PC-3 (cell line): ENCODE data around the gene SLC17A5. TPM values are rescaled to one million over a fixed set of nuclear protein-coding genes. Genes with fewer than 3 reads are reported as not detected.

Source experiments
- ATAC-seq: fragments of 200-7000 bp; cut with Tn5 transposase; 2 replicates; pipeline ENCODE4 v1.9.1; 2020; ENCODE audit warnings: mild to moderate bottlenecking, moderate library complexity
- BruUV-seq: library from RNA; stranded (reverse); fragments of 400-500 nt; replicated peaks from 2 replicates; lab custom pipeline; 2021; lab: Mats Ljungman, UMichigan
- CTCF ChIA-PET: fragments of 300-600 bp; sonication (Branson Sonifier 250); formaldehyde crosslinking; loops from one replicate; lab custom pipeline; 2022; ENCODE audit warnings: antibody characterized with exemption; lab: Charles Lee
- POLR2A ChIA-PET: fragments of 300-600 bp; sonication (Branson Sonifier 250); formaldehyde crosslinking; loops from one replicate; lab custom pipeline; 2022; ENCODE audit warnings: antibody characterized with exemption; ENCODE audit not compliant: unreplicated experiment; lab: Charles Lee
- DNase-seq: peaks from one replicate; pipeline ENCODE4 v3.0.0-alpha.2; 2015
- H2AFZ ChIP-seq: fragments of 300-600 bp; sonication (generic); 2 replicates; pipeline ENCODE4 v1.6.0; 2016; ENCODE audit warnings: antibody characterized with exemption, low read length
- H3F3A ChIP-seq: fragments of 300-600 bp; sonication (generic); one replicate; pipeline ENCODE4 v1.6.0; 2017; ENCODE audit warnings: antibody characterized with exemption, low read length, control low read depth, mild to moderate bottlenecking; ENCODE audit not compliant: unreplicated experiment
- H3K27ac ChIP-seq: fragments of 300-600 bp; sonication (generic); 2 replicates; pipeline ENCODE4 v1.5.1; 2016; ENCODE audit warnings: mild to moderate bottlenecking, low read length
- H3K27me3 ChIP-seq: fragments of 300-600 bp; sonication (generic); 2 replicates; pipeline ENCODE4 v1.6.1; 2016; ENCODE audit warnings: low read length, mixed read lengths
- H3K36me3 ChIP-seq: fragments of 300-600 bp; sonication (generic); 2 replicates; pipeline ENCODE4 v1.6.1; 2016; ENCODE audit warnings: low read depth, mixed run types, low read length, mixed read lengths
- H3K4me1 ChIP-seq: fragments of 300-600 bp; sonication (generic); 2 replicates; pipeline ENCODE4 v1.5.1; 2016; ENCODE audit warnings: low read length; ENCODE audit not compliant: insufficient read depth
- H3K4me2 ChIP-seq: fragments of 300-600 bp; sonication (generic); 2 replicates; pipeline ENCODE4 v1.6.0; 2016; ENCODE audit warnings: low read length
- H3K4me3 ChIP-seq: fragments of 300-600 bp; sonication (generic); 2 replicates; pipeline ENCODE4 v1.5.1; 2016; ENCODE audit warnings: mild to moderate bottlenecking, low read length, mixed read lengths
- H3K79me2 ChIP-seq: fragments of 300-600 bp; sonication (generic); 2 replicates; pipeline ENCODE4 v1.6.1; 2017; ENCODE audit warnings: low read length, mixed read lengths
- H3K9ac ChIP-seq: fragments of 300-600 bp; sonication (generic); 2 replicates; pipeline ENCODE4 v1.6.0; 2016; ENCODE audit warnings: mild to moderate bottlenecking, low read length
- H3K9me2 ChIP-seq: fragments of 300-600 bp; sonication (generic); replicated peaks from 2 replicates; pipeline ENCODE4 v1.6.1; 2016; ENCODE audit warnings: mixed run types, low read length, mixed read lengths
- H3K9me3 ChIP-seq: fragments of 300-600 bp; sonication (generic); 2 replicates; pipeline ENCODE4 v1.6.1; 2016; ENCODE audit warnings: low read length, mixed read lengths
- H4K20me1 ChIP-seq: fragments of 300-600 bp; sonication (generic); 2 replicates; pipeline ENCODE4 v1.6.1; 2016; ENCODE audit warnings: low read length, mixed read lengths
- CTCF ChIP-seq: fragments of 300-600 bp; sonication (generic); conservative IDR thresholded peaks from 2 replicates; pipeline ENCODE4 v1.5.1; 2017; ENCODE audit warnings: antibody characterized with exemption, low read depth, mild to moderate bottlenecking, low read length
- EZH2 ChIP-seq: fragments of 300-600 bp; sonication (generic); IDR thresholded peaks from one replicate; pipeline ENCODE4 v1.6.1; 2017; ENCODE audit warnings: antibody characterized with exemption, mild to moderate bottlenecking, low read length; ENCODE audit not compliant: unreplicated experiment
- EZH2phosphoT487 ChIP-seq: fragments of 300-600 bp; sonication (generic); IDR thresholded peaks from 2 replicates; pipeline ENCODE4 v1.6.1; 2018; ENCODE audit warnings: mild to moderate bottlenecking, antibody characterized with exemption, low read length, borderline replicate concordance
- intact Hi-C: fragments of 100-400 bp; cut with micrococcal nuclease; formaldehyde crosslinking; loops from 2 replicates; pipeline ENCODE4 v1.9.0; 2023
- total RNA-seq: library from RNA; depleted of rRNA; stranded (reverse); fragments of >200 nt; gene quantifications from 2 replicates; pipeline ENCODE4 v1.2.3, GENCODE V29; 2014

SLC17A5 gene
- total RNA-seq, 1 experiment from 2014 or later: 5.2 TPM

- intact Hi-C loops: no loop called here
- BruUV-seq: no TSS peak
- no peaks in the 10 kb centered on the region for H3F3A ChIP-seq
- no peaks in the 10 kb centered on the region for H3K36me3 ChIP-seq
- ChIA-PET POLR2A (no interaction called here), CTCF (no interaction called here)
- TF ChIP-seq EZH2phosphoT487 (no peak), CTCF (no peak), EZH2 (no peak)
- no peaks in the 10 kb centered on the region for H4K20me1 ChIP-seq
- no peak overlapping the region for H3K4me3 ChIP-seq
- H3K27me3 ChIP-seq: no peaks in the 10 kb centered on the region
- H3K4me1 ChIP-seq: no peaks in the 10 kb centered on the region
- DNase-seq: no peak
- no peak overlapping the region for H3K4me2 ChIP-seq
- H3K9me2 ChIP-seq: no peaks in the 10 kb centered on the region
- no peaks in the 10 kb centered on the region for H3K9me3 ChIP-seq
- H2AFZ ChIP-seq: no peak overlapping the region
- H3K27ac ChIP-seq: no peak overlapping the region
- H3K9ac ChIP-seq: no peak overlapping the region
- no peak for ATAC-seq
- H3K79me2 ChIP-seq: no peaks in the 10 kb centered on the region
Observed at GRCh38 chr6:73613806-73614536, 39.8 kb downstream of the SLC17A5 start.

GRCh38 chr6:73612611-73613010 lies 41.2 kb downstream of the SLC17A5 start:
- H3K9ac ChIP-seq: no peak overlapping the region
- H3K4me3 ChIP-seq: no peak overlapping the region
- POLR2A ChIA-PET: interaction anchor here (0.7 kb wide), 1 partner anchor 40 kb away, joined by 3 read pairs; no protein-coding TSS in a partner anchor
- no peak overlapping the region for H3K4me2 ChIP-seq
- no peak overlapping the region for H3K27ac ChIP-seq
- H3K4me1 ChIP-seq: no peaks in the 10 kb centered on the region
- H3K79me2 ChIP-seq: no peaks in the 10 kb centered on the region
- intact Hi-C loops: no loop called here
- no peaks in the 10 kb centered on the region for H4K20me1 ChIP-seq
- TF ChIP-seq EZH2phosphoT487 (no peak), EZH2 (no peak), CTCF (no peak)
- ATAC-seq (no peak), DNase-seq (no peak)
- no TSS peak for BruUV-seq
- H3K27me3 ChIP-seq: no peaks in the 10 kb centered on the region
- no peak overlapping the region for H2AFZ ChIP-seq
- H3F3A ChIP-seq: no peaks in the 10 kb centered on the region
- no peaks in the 10 kb centered on the region for H3K9me2 ChIP-seq
- CTCF ChIA-PET: no interaction called here
- H3K9me3 ChIP-seq: no peaks in the 10 kb centered on the region
- no peaks in the 10 kb centered on the region for H3K36me3 ChIP-seq
